AG20443 (cell line): ENCODE measurements around the gene DDX41.
"Not testable (repeated sequence)": the region's sequence is repeated elsewhere in the genome, so short reads cannot be mapped to it uniquely, and the experiment has no call there.

Experiments used
- DNase-seq: peaks from one replicate; pipeline ENCODE4 v3.0.0; 2012; ENCODE audit warnings: low spot score, mixed read lengths

The DDX41 gene

GRCh38 chr5:177498013-177498787 lies 18.6 kb downstream of the DDX41 start:
- DNase-seq = peak; percentile 41

DNA sequence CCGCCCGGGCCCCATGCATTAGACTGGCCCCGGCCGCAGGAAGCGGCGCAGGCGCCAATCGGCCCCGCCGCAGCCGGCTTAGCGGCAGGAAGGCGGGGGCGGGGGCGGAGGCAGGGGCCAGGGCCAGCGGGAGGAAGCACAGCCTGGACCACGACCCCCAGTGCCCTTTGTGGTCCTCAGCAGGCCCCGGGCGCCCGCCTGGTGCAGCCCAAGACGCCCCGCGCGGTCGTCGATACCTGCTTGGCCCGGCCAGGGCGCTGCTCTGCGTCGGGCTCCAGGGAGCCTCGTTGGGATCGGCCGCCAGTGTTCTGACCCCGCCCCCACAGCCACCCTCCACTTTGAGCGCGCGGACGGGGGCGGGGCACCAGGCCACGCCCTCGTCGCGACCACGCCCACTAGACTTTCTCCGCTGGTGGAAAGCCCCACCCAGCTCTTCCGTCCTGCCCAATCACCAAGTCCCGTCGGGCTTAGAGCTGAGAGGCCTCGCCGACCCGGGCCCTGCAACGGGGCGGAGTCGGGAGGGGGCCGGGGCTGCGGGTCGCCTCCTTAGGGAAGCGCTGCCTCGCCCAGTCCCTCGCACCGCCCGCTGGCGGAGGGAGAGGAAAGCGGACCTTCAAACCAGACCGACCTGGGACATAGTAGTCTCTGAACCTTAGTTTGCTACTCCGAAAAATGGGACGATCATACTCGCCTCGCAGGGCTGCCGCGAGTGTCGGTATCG lies 19.3 kb downstream of the DDX41 start, which contains the start of gene PDLIM7:
Gene PDLIM7, minus strand, starts transcription at position 313 of the 721 bp plus-strand sequence. CDS start 1,092 bp downstream, outside the sequence.
- peak; percentile 96 for DNase-seq

GRCh38 chr5:177496727-177497291 lies 20.0 kb downstream of the DDX41 start:
- DNase-seq = peak; percentile 88

GRCh38 chr5:177496070-177496726 lies 20.6 kb downstream of the DDX41 start:
- peak; percentile 25 for DNase-seq

- peak; percentile 85 for DNase-seq
These were observed 21.3 kb downstream of the DDX41 start for GRCh38 chr5:177495243-177496060.

GRCh38 chr5:177494346-177495195 lies 22.2 kb downstream of the DDX41 start:
- DNase-seq = peak; percentile 92

- DNase-seq = no peak
These were observed 22.9 kb downstream of the DDX41 start for GRCh38 chr5:177493795-177494345.

- no peak for DNase-seq
These were observed 23.9 kb downstream of the DDX41 start for GRCh38 chr5:177492841-177493240.

DNA sequence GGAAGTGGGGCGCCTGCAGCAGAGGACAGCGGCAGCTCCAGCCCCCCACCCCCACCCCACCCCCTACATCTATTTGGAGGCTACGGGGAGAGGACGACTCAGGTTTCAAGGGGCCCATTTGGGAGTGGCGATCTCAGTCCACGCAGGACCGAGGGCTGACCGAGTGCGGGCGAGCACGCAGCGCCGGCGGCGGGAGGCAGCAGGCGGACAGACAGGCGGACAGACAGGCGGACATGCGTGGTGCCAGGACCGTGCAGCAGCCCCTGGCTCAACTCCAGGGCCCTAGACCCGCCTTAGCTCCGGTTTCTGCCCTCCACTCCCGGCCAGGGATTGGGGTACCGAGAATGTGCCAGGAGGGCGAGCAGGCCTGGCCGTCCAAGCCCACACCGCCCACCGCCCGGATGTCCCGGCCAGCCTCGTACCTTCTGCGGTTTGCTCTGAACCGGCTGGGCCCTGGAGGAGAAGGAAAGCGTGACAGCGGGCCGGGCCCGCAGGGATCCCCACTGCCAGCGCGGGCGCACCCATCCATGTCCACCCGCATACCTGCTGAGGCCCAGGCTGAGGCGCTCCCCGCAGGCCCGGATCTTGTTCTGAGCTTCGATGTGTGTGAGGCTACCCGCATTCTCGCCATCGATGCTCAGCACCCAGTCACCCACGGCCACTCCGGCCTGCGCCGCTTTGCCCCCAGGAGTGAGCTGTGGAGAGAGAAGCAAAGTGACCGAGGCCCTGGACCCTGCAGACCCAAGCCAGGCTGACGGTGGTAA lies 24.6 kb downstream of the DDX41 start:
- no peak for DNase-seq

- peak; percentile 77 for DNase-seq
These were observed 25.3 kb downstream of the DDX41 start for GRCh38 chr5:177491429-177491945.

GRCh38 chr5:177490992-177491391 lies 25.8 kb downstream of the DDX41 start:
- no peak for DNase-seq

DNA sequence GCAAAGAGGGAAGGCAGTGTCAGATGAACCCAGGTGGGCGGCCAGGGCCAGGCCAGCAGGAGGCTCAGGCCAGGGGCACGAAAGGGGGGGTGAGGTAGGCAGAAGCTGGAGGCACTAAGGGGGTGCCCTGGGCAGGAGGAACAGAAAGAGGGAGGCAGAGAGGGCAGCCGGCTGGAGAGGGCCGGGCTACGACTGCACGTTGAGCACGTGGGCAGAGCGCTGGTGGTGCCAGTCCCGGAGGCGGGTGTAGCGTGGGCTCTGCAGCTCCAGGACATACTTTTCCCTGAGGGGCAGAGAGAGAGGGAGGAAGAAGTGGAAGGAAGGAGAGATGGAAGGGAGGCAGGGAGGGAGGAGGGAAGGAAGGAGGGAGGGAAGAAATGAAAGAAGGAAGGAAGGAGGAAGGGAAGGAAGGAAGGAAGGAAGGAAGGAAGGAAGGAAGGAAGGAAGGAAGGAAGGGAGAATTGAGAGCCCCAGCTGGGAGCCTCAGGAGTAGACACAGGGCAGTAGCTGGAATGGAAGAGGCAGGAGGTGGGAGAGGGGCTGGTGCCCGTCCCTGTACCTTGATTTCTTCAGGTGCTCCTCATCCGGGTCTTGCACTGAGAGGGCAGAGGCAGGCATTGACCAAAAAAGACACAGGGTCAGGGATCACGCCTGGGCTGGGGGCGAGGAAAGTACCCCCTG lies 26.3 kb downstream of the DDX41 start:
- no peak for DNase-seq

DNA sequence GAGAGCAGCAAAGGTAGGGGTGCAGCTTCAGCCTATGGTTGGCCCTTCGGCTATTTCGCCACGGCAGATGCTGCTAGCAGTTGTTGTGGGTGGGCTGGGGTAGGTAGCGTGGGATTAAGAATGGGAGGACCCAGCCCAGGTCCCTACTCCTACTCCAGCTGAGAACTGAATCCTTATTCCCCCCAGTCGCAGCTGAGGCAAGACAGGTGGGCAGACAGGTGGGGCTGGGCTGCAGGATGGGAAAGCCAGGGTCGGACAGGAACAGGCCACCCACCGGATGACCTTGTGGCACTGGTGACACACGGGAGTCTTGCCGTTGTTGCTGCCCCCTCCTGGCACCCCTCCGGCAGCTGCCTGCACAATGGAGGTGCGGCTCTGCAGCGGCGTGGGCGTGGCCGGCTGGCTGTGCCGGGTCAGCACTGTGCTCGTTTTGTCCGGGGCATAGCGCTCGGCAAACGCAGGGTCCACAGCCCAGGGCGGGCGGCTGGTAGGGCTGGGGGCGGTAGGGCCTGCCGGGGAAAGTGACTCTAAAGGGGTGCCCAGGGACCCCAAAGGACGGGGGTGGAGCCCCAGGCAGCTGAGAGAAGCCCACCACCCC lies 27.5 kb downstream of the DDX41 start:
- no peak for DNase-seq

GRCh38 chr5:177487975-177488374 lies 28.8 kb downstream of the DDX41 start:
- DNase-seq = no peak

DNA sequence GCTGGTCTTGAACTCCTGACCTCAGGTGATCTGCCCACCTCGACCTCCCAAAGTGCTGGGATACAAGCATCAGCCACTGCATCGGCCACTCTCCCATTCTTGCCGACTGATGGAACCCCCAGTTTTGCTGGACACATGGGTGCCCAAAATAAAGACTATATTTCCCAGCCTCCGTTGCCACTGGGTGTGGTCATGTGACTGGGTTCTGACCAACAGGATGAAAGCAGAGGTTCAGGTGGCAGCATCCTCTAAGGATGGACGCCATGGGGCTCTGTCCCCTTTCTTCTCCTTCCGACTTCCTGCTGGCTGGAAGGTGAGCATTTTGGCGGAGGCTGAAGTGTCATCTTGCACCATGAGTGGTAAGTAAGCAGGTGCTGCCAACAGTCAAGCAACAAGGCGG lies 29.6 kb downstream of the DDX41 start:
- no peak for DNase-seq

GRCh38 chr5:177486256-177486655 lies 30.5 kb downstream of the DDX41 start:
- DNase-seq = no peak

GRCh38 chr5:177485753-177486152 lies 31.0 kb downstream of the DDX41 start:
- DNase-seq = not testable (repeated sequence)

DNA sequence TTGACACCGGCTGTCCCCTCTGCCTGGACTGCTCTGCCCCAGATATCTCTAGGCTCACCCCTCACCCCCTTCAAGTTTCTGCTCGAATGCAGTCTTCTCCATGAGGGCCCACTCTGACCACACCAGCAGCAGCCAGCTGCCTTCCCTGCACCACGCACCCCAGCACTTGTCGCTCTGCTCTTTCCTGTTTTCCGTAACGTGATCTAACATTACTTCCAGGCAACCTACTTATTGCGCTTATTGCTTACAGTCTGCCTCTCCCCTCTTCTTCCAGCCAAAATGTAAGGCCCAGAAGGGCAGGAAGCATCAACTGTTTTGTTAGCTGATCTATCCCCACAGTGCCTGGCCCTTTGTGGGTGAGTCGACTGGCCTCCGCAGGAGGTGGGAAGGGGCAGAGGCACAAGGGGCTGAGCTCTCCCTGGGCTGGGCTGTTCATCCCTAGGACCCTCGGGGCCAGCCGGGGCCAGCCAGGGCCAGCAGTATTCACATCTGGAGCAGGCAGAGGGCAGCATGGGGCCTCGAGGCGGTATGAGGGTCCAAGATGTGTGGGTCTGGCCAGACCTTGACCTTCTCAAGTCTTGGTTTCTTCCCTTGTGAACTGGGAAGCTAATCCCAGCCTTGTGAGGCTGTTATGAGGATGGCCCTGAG lies 31.7 kb downstream of the DDX41 start:
- DNase-seq = no peak
